IPS DF 4.7 (cell line): Measurements from ENCODE around the gene PCDH1.

Source experiments
- DNase-seq: peaks from one replicate; pipeline ENCODE4 v3.0.0-alpha.2; 2013; ENCODE audit warnings: low spot score; ENCODE audit errors: extremely low read depth

PCDH1 gene

GRCh38 chr5:141873933-141874261, 4.3 kb downstream of the PCDH1 start:
- no peak for DNase-seq

- DNase-seq, result no peak
Observed at GRCh38 chr5:141872496-141873356, 5.5 kb downstream of the PCDH1 start.

- DNase-seq, result no peak
Observed at GRCh38 chr5:141871870-141872269, 6.3 kb downstream of the PCDH1 start.

- DNase-seq, result no peak
Observed at GRCh38 chr5:141870871-141871270, 7.3 kb downstream of the PCDH1 start.

- DNase-seq, result no peak
Observed at GRCh38 chr5:141870228-141870627, 8.0 kb downstream of the PCDH1 start.

- DNase-seq, result no peak
Observed at GRCh38 chr5:141869514-141869913, 8.7 kb downstream of the PCDH1 start.

- DNase-seq, result no peak
Observed at GRCh38 chr5:141869040-141869439, 9.2 kb downstream of the PCDH1 start.

- no peak for DNase-seq
Observed at GRCh38 chr5:141868541-141868940, 9.7 kb downstream of the PCDH1 start.

- DNase-seq, result no peak
Observed at GRCh38 chr5:141867651-141868050, 10.6 kb downstream of the PCDH1 start.

GRCh38 chr5:141867139-141867538, 11.1 kb downstream of the PCDH1 start:
- no peak for DNase-seq

- no peak for DNase-seq
Observed at GRCh38 chr5:141866096-141866495, 12.1 kb downstream of the PCDH1 start.

GRCh38 chr5:141865406-141865805, 12.8 kb downstream of the PCDH1 start:
- DNase-seq, result no peak

- DNase-seq, result no peak
Observed at GRCh38 chr5:141864371-141865370, 13.5 kb downstream of the PCDH1 start.

- no peak for DNase-seq
Observed at GRCh38 chr5:141863569-141864178, 14.5 kb downstream of the PCDH1 start.

- no peak for DNase-seq
Observed at GRCh38 chr5:141862936-141863543, 15.2 kb downstream of the PCDH1 start.

- no peak for DNase-seq
Observed at GRCh38 chr5:141861194-141861593, 17.0 kb downstream of the PCDH1 start.

GRCh38 chr5:141858079-141858765, 20.0 kb downstream of the PCDH1 start:
- DNase-seq, result no peak

GRCh38 chr5:141857226-141857625, 21.0 kb downstream of the PCDH1 start:
- no peak for DNase-seq

GRCh38 chr5:141856037-141856790, 22.0 kb downstream of the PCDH1 start:
- DNase-seq, result no peak
